GM12801 (cell line): ENCODE measurements around the gene CAPG.

Experiments used
- CTCF ChIP-seq: IDR thresholded peaks from one replicate; pipeline ENCODE4 v1.5.1; 2011; ENCODE audit warnings: control low read depth; ENCODE audit not compliant: insufficient read length; ENCODE audit errors: extremely low read depth

CAPG gene

GRCh38 chr2:85401464-85401805 is 8.7 kb downstream of the CAPG start:
- no peak for TF ChIP-seq CTCF

- TF ChIP-seq CTCF: no peak
Observed at GRCh38 chr2:85400541-85401463, 9.4 kb downstream of the CAPG start.

- no peak for TF ChIP-seq CTCF
Observed at GRCh38 chr2:85400023-85400422, 10.1 kb downstream of the CAPG start.

- TF ChIP-seq CTCF: no peak
Observed at GRCh38 chr2:85399183-85399455, 11.0 kb downstream of the CAPG start.

- TF ChIP-seq CTCF: no peak
Observed at GRCh38 chr2:85398426-85399182, 11.6 kb downstream of the CAPG start.

GRCh38 chr2:85397925-85398331 is 12.2 kb downstream of the CAPG start:
- no peak for TF ChIP-seq CTCF

- no peak for TF ChIP-seq CTCF
Observed at GRCh38 chr2:85396531-85397470, 13.4 kb downstream of the CAPG start.
